VCaP (cell line): ENCODE results near the gene GSG1.

Experiments
- H3K27ac ChIP-seq: fragments of 450-650 bp; 2 replicates; pipeline ENCODE4 v1.5.1; 2017
- CTCF ChIP-seq: fragments of 450-650 bp; conservative IDR thresholded peaks from 2 replicates; pipeline ENCODE4 v1.5.1; 2017; ENCODE audit warnings: mild to moderate bottlenecking, moderate library complexity

GSG1 gene

DNA sequence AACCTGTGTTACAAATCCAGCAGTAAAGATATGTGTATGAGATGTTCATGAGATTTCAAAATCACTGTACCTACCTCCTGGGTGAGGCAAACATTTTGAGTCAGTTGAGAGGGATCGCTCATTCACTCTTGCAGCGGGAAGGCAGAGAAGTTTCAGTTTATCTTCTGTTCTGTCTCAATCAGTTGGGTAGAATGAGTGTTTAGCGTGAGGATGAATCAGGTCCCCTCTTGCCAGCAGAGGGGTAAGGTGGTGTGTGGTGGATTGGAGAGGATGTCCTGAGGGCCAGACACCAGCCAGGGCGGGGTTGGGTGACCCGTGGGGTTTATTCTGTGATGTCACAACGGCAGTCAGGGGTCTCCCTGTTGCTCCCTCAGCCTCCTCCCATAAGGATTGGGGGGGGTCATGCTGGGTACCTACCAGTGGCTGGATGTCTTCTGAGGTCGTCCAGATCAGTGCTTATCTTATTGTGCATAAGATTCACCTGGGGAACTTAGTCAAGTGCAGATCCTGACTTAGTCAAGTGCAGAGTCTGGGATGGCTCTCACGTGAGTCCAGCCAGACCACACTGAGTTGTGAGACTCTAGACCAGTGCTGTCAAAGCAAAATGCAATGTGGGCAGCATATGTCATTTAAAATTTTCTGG is at the start of gene GSG1:
TSS of gene GSG1 (minus strand) at position 277 of the 643 bp plus-strand sequence. CDS start at position 122, 155 bp downstream.
- TF ChIP-seq CTCF, result no peak
- H3K27ac ChIP-seq, result peak within 1 kb of the TSS; percentile 78

GRCh38 chr12:13153180-13153579 is 49.7 kb upstream of the GSG1 start:
- no peak for TF ChIP-seq CTCF

DNA sequence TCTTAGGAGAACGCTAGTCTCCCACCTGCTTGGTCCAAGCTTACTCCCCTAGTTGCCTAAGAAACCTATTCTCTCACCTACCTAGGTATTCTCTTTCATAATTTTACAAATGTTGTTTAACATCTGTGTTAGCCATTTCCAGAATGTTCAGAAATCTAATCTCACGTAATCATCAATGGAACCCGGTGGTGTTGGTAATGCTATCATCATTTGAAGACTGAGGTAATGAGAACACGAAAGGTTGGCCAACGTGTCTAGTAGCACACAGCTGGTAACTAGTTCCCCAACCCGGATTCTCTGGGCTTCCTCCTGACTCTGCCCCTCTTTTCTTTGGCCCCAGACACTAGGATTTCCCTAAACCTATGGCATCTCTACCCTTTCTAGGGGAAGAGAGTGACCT is 49.3 kb upstream of the GSG1 start:
- no peak overlapping the region for H3K27ac ChIP-seq
- no peak for TF ChIP-seq CTCF

More at GRCh38 chr12:13153180-13153579, 49.7 kb upstream of the GSG1 start:
- H3K27ac ChIP-seq, result no peak overlapping the region

GRCh38 chr12:13152281-13152680 is 48.8 kb upstream of the GSG1 start:
- no peak overlapping the region for H3K27ac ChIP-seq
- no peak for TF ChIP-seq CTCF

- no peak for TF ChIP-seq CTCF
- no peak overlapping the region for H3K27ac ChIP-seq
These were observed 45.9 kb upstream of the GSG1 start for GRCh38 chr12:13149411-13149810.

GRCh38 chr12:13148485-13148847 is 45.0 kb upstream of the GSG1 start:
- TF ChIP-seq CTCF, result no peak
- H3K27ac ChIP-seq, result no peak overlapping the region

- H3K27ac ChIP-seq, result no peak overlapping the region
- no peak for TF ChIP-seq CTCF
These were observed 44.4 kb upstream of the GSG1 start for GRCh38 chr12:13147688-13148484.
